ENCODE results near the gene DENND1A. TPM values are rescaled to one million over a fixed set of nuclear protein-coding genes. Genes with fewer than 3 reads are reported as not detected.

Gene DENND1A
- total RNA-seq, 1 donor from 2014 or later = 19.9 TPM

GRCh38 chr9:123480096-123480495, 449.8 kb downstream of the DENND1A start:
- no peaks in the 10 kb centered on the region for H3K36me3 Mint-ChIP-seq
- no peak overlapping the region for H3K4me3 Mint-ChIP-seq
- no peaks in the 10 kb centered on the region for H3K27me3 Mint-ChIP-seq
- no peak for DNase-seq (ENCODE audit: extremely low spot score, unreplicated experiment)
- no peaks in the 10 kb centered on the region for H3K9me3 Mint-ChIP-seq
- peaks cover 19% of the 10 kb centered on the region for H3K4me1 Mint-ChIP-seq (ENCODE audit: unreplicated experiment)
- TF ChIP-seq, protein P1, sequence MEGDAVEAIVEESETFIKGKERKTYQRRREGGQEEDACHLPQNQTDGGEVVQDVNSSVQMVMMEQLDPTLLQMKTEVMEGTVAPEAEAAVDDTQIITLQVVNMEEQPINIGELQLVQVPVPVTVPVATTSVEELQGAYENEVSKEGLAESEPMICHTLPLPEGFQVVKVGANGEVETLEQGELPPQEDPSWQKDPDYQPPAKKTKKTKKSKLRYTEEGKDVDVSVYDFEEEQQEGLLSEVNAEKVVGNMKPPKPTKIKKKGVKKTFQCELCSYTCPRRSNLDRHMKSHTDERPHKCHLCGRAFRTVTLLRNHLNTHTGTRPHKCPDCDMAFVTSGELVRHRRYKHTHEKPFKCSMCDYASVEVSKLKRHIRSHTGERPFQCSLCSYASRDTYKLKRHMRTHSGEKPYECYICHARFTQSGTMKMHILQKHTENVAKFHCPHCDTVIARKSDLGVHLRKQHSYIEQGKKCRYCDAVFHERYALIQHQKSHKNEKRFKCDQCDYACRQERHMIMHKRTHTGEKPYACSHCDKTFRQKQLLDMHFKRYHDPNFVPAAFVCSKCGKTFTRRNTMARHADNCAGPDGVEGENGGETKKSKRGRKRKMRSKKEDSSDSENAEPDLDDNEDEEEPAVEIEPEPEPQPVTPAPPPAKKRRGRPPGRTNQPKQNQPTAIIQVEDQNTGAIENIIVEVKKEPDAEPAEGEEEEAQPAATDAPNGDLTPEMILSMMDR (conservative IDR thresholded peaks at IDR 0.05) = no peak
- no peak overlapping the region for H3K27ac Mint-ChIP-seq

GRCh38 chr9:123478967-123479602, 450.8 kb downstream of the DENND1A start:
- no peak overlapping the region for H3K27ac Mint-ChIP-seq
- TF ChIP-seq, protein P1 (conservative IDR thresholded peaks at IDR 0.05) = no peak
- no peaks in the 10 kb centered on the region for H3K27me3 Mint-ChIP-seq
- peaks cover 15% of the 10 kb centered on the region for H3K4me1 Mint-ChIP-seq (ENCODE audit: unreplicated experiment)
- no peak overlapping the region for H3K4me3 Mint-ChIP-seq
- no peaks in the 10 kb centered on the region for H3K9me3 Mint-ChIP-seq
- H3K36me3 Mint-ChIP-seq = no peaks in the 10 kb centered on the region
- no peak for DNase-seq (ENCODE audit: extremely low spot score, unreplicated experiment)

DNA sequence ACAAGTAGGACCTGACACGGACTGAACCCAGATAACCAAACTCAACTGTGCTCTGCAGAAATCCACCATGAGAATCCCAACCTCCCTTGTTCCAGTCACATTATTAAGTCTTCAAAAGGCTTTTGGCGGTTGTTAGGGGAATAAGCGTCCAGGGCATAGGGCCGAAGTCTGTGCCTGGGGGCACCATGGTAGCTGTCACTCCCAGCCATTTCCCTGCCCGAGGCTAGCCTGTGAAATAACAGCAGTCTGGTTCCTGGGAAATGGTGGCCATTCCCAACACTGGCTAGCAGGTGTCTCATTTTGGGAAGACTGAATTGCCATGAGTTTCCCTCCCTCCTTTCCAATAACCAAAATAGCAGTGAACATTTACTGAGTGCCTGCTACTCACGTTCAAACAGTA, 451.8 kb downstream of the DENND1A start:
- H3K27ac Mint-ChIP-seq = no peak overlapping the region
- no peaks in the 10 kb centered on the region for H3K27me3 Mint-ChIP-seq
- H3K36me3 Mint-ChIP-seq = no peaks in the 10 kb centered on the region
- peaks cover 14% of the 10 kb centered on the region for H3K4me1 Mint-ChIP-seq (ENCODE audit: unreplicated experiment)
- no peak overlapping the region for H3K4me3 Mint-ChIP-seq
- H3K9me3 Mint-ChIP-seq = no peaks in the 10 kb centered on the region
- TF ChIP-seq, protein P1 (conservative IDR thresholded peaks at IDR 0.05) = no peak
- DNase-seq (ENCODE audit: extremely low spot score, unreplicated experiment) = no peak

GRCh38 chr9:123475407-123475806, 454.5 kb downstream of the DENND1A start:
- no peaks in the 10 kb centered on the region for H3K9me3 Mint-ChIP-seq
- TF ChIP-seq, protein P1 (conservative IDR thresholded peaks at IDR 0.05) = no peak
- no peak overlapping the region for H3K27ac Mint-ChIP-seq
- peaks cover 22% of the 10 kb centered on the region for H3K4me1 Mint-ChIP-seq (ENCODE audit: unreplicated experiment)
- no peaks in the 10 kb centered on the region for H3K36me3 Mint-ChIP-seq
- DNase-seq (ENCODE audit: extremely low spot score, unreplicated experiment) = no peak
- no peak overlapping the region for H3K4me3 Mint-ChIP-seq
- H3K27me3 Mint-ChIP-seq = no peaks in the 10 kb centered on the region

- TF ChIP-seq, protein P1 (conservative IDR thresholded peaks at IDR 0.05) = no peak
- H3K27ac Mint-ChIP-seq = peak overlapping the region; percentile 45
- no peaks in the 10 kb centered on the region for H3K36me3 Mint-ChIP-seq
- no peaks in the 10 kb centered on the region for H3K9me3 Mint-ChIP-seq
- peaks cover 18% of the 10 kb centered on the region for H3K4me1 Mint-ChIP-seq (ENCODE audit: unreplicated experiment)
- no peak for DNase-seq (ENCODE audit: extremely low spot score, unreplicated experiment)
- H3K27me3 Mint-ChIP-seq = no peaks in the 10 kb centered on the region
- H3K4me3 Mint-ChIP-seq = no peak overlapping the region
Observed at GRCh38 chr9:123472862-123473614, 456.9 kb downstream of the DENND1A start.
